WERI-Rb-1 (cell line): ENCODE results near the gene MAGI1.

ENCODE experiments used
- DNase-seq: peaks from one replicate; pipeline ENCODE4 v3.0.0-alpha.2; 2020
- H3K27ac ChIP-seq: fragments of 250-450 bp; sonication (Bioruptor Pico); 2 replicates; pipeline ENCODE4 v1.5.1; 2020; ENCODE audit warnings: mild to moderate bottlenecking, moderate library complexity
- H3K27me3 ChIP-seq: fragments of 250-450 bp; sonication (Bioruptor Pico); 2 replicates; pipeline ENCODE4 v1.5.1; 2021; ENCODE audit warnings: mild to moderate bottlenecking, low read depth, moderate library complexity; ENCODE audit not compliant: insufficient read depth, severe bottlenecking
- H3K36me3 ChIP-seq: fragments of 250-450 bp; sonication (Bioruptor Pico); 2 replicates; pipeline ENCODE4 v1.5.1; 2020; ENCODE audit warnings: mild to moderate bottlenecking, moderate library complexity
- H3K4me3 ChIP-seq: 2 replicates; pipeline ENCODE4 v1.5.1; 2011; ENCODE audit warnings: low read depth, mild to moderate bottlenecking, control low read depth, low read length
- H3K9me3 ChIP-seq: fragments of 250-450 bp; sonication (Bioruptor Pico); 2 replicates; pipeline ENCODE4 v1.5.1; 2021; ENCODE audit warnings: mild to moderate bottlenecking, moderate library complexity; ENCODE audit not compliant: severe bottlenecking
- CTCF ChIP-seq: IDR thresholded peaks from 2 replicates; pipeline ENCODE4 v1.5.1; 2011; ENCODE audit warnings: low read depth, mild to moderate bottlenecking, control low read depth, inconsistent platforms, low read length

Gene MAGI1

GRCh38 chr3:65662095-65662494 is 376.6 kb downstream of the MAGI1 start:
- DNase-seq = no peak
- no peak for TF ChIP-seq CTCF
- H3K36me3 ChIP-seq = no peaks in the 10 kb centered on the region
- no peaks in the 10 kb centered on the region for H3K27me3 ChIP-seq
- no peak overlapping the region for H3K4me3 ChIP-seq
- H3K27ac ChIP-seq = no peak overlapping the region
- H3K9me3 ChIP-seq = no peaks in the 10 kb centered on the region

GRCh38 chr3:65660000-65660598 is 378.6 kb downstream of the MAGI1 start:
- H3K27me3 ChIP-seq = no peaks in the 10 kb centered on the region
- no peaks in the 10 kb centered on the region for H3K36me3 ChIP-seq
- H3K4me3 ChIP-seq = no peak overlapping the region
- no peaks in the 10 kb centered on the region for H3K9me3 ChIP-seq
- no peak for TF ChIP-seq CTCF
- no peak for DNase-seq
- no peak overlapping the region for H3K27ac ChIP-seq

- Histone ChIP-seq H3K27me3 (no peaks in the 10 kb centered on the region), H3K4me3 (no peak overlapping the region), H3K36me3 (no peaks in the 10 kb centered on the region), H3K9me3 (no peaks in the 10 kb centered on the region), H3K27ac (no peak overlapping the region)
- no peak for DNase-seq
- no peak for TF ChIP-seq CTCF
Observed at GRCh38 chr3:65659396-65659795, 379.3 kb downstream of the MAGI1 start.

- no peak overlapping the region for H3K4me3 ChIP-seq
- H3K27ac ChIP-seq = no peak overlapping the region
- no peak for TF ChIP-seq CTCF
- no peaks in the 10 kb centered on the region for H3K27me3 ChIP-seq
- no peak for DNase-seq
- H3K9me3 ChIP-seq = no peaks in the 10 kb centered on the region
- H3K36me3 ChIP-seq = no peaks in the 10 kb centered on the region
Observed at GRCh38 chr3:65658401-65658800, 380.3 kb downstream of the MAGI1 start.

- H3K27ac ChIP-seq = no peak overlapping the region
- TF ChIP-seq CTCF = no peak
- H3K36me3 ChIP-seq = no peaks in the 10 kb centered on the region
- DNase-seq = no peak
- no peak overlapping the region for H3K4me3 ChIP-seq
- H3K27me3 ChIP-seq = no peaks in the 10 kb centered on the region
- peaks cover 3% of the 10 kb centered on the region for H3K9me3 ChIP-seq
Observed at GRCh38 chr3:65655061-65655460, 383.7 kb downstream of the MAGI1 start.

- Histone ChIP-seq H3K9me3 (peaks cover 3% of the 10 kb centered on the region), H3K36me3 (no peaks in the 10 kb centered on the region), H3K27ac (no peak overlapping the region), H3K27me3 (no peaks in the 10 kb centered on the region), H3K4me3 (no peak overlapping the region)
- DNase-seq = no peak
- TF ChIP-seq CTCF = no peak
Observed at GRCh38 chr3:65653731-65654130, 385.0 kb downstream of the MAGI1 start.
